ENCODE results near the gene HMCES.
"Not testable (repeated sequence)": the region's sequence is repeated elsewhere in the genome, so short reads cannot be mapped to it uniquely, and the experiment has no call there.

HMCES gene

GRCh38 chr3:129259612-129260477 is 18.8 kb upstream of the HMCES start:
- no peak for DNase-seq (ENCODE audit: low read depth)

- no peak for DNase-seq (ENCODE audit: low read depth)
Observed at GRCh38 chr3:129260606-129261005, 18.1 kb upstream of the HMCES start.

- DNase-seq (ENCODE audit: low read depth), result no peak
Observed at GRCh38 chr3:129261894-129262293, 16.8 kb upstream of the HMCES start.

- no peak for DNase-seq (ENCODE audit: low read depth)
Observed at GRCh38 chr3:129263161-129263910, 15.3 kb upstream of the HMCES start.

GRCh38 chr3:129264994-129265393 is 13.7 kb upstream of the HMCES start:
- DNase-seq (ENCODE audit: low read depth), result not testable (repeated sequence)

GRCh38 chr3:129266651-129267050 is 12.0 kb upstream of the HMCES start:
- no peak for DNase-seq (ENCODE audit: low read depth)

- DNase-seq (ENCODE audit: low read depth), result no peak
Observed at GRCh38 chr3:129268396-129268795, 10.3 kb upstream of the HMCES start.

GRCh38 chr3:129271674-129272073 is 7.0 kb upstream of the HMCES start:
- no peak for DNase-seq (ENCODE audit: low read depth)

GRCh38 chr3:129276385-129276784 is 2.3 kb upstream of the HMCES start:
- DNase-seq (ENCODE audit: low read depth), result no peak

- no peak for DNase-seq (ENCODE audit: low read depth)
Observed at GRCh38 chr3:129277829-129278271, 820 bp upstream of the HMCES start.

- no peak for DNase-seq (ENCODE audit: low read depth)
Observed at GRCh38 chr3:129278966-129279906, 566 bp downstream of the HMCES start.

GRCh38 chr3:129280183-129280582 is 1.5 kb downstream of the HMCES start:
- DNase-seq (ENCODE audit: low read depth), result no peak

- DNase-seq (ENCODE audit: low read depth), result no peak
Observed at GRCh38 chr3:129281726-129282125, 3.1 kb downstream of the HMCES start.

- no peak for DNase-seq (ENCODE audit: low read depth)
Observed at GRCh38 chr3:129282727-129283327, 4.2 kb downstream of the HMCES start.

- DNase-seq (ENCODE audit: low read depth), result no peak
Observed at GRCh38 chr3:129286081-129286480, 7.4 kb downstream of the HMCES start.

- DNase-seq (ENCODE audit: low read depth), result no peak
Observed at GRCh38 chr3:129288446-129288845, 9.8 kb downstream of the HMCES start.

- peak; percentile 71 for DNase-seq (ENCODE audit: low read depth)
Observed at GRCh38 chr3:129289201-129289921, 10.7 kb downstream of the HMCES start.

- no peak for DNase-seq (ENCODE audit: low read depth)
Observed at GRCh38 chr3:129291236-129291886, 12.7 kb downstream of the HMCES start.

- no peak for DNase-seq (ENCODE audit: low read depth)
Observed at GRCh38 chr3:129295286-129295685, 16.6 kb downstream of the HMCES start.

Data from GM04504 (cell line).